H7 (cell line): ENCODE measurements around the gene PPP1R14B. TPM values are rescaled to one million over a fixed set of nuclear protein-coding genes. Genes with fewer than 3 reads are reported as not detected.
A peak's percentile ranks its signal among the peaks of the same experiment; 100 is the strongest.

Experiments
- DNase-seq: peaks from one replicate; pipeline ENCODE4 v3.0.0; 2012
- H3K27me3 ChIP-seq: 2 replicates; pipeline ENCODE4 v1.6.0; 2011; ENCODE audit warnings: mild to moderate bottlenecking, low read length; ENCODE audit not compliant: control insufficient read depth, insufficient read depth
- H3K36me3 ChIP-seq: replicated peaks from 2 replicates; pipeline ENCODE4 v1.5.1; 2011; ENCODE audit warnings: low read length; ENCODE audit not compliant: control insufficient read depth, insufficient read depth
- H3K4me3 ChIP-seq: 2 replicates; pipeline ENCODE4 v1.5.1; 2011; ENCODE audit warnings: low read depth, mild to moderate bottlenecking, control low read depth, low read length, moderate library complexity; ENCODE audit not compliant: insufficient read depth
- total RNA-seq: library from RNA; depleted of rRNA; stranded (reverse); fragments of >200 nt; shearing (Covaris generic); gene quantifications from 2 replicates; pipeline ENCODE4 v1.2.3, GENCODE V29; 2014; rRNA removed

The PPP1R14B gene, protein sequence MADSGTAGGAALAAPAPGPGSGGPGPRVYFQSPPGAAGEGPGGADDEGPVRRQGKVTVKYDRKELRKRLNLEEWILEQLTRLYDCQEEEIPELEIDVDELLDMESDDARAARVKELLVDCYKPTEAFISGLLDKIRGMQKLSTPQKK
- total RNA-seq: 461 and 540 TPM in 2 replicates

DNA sequence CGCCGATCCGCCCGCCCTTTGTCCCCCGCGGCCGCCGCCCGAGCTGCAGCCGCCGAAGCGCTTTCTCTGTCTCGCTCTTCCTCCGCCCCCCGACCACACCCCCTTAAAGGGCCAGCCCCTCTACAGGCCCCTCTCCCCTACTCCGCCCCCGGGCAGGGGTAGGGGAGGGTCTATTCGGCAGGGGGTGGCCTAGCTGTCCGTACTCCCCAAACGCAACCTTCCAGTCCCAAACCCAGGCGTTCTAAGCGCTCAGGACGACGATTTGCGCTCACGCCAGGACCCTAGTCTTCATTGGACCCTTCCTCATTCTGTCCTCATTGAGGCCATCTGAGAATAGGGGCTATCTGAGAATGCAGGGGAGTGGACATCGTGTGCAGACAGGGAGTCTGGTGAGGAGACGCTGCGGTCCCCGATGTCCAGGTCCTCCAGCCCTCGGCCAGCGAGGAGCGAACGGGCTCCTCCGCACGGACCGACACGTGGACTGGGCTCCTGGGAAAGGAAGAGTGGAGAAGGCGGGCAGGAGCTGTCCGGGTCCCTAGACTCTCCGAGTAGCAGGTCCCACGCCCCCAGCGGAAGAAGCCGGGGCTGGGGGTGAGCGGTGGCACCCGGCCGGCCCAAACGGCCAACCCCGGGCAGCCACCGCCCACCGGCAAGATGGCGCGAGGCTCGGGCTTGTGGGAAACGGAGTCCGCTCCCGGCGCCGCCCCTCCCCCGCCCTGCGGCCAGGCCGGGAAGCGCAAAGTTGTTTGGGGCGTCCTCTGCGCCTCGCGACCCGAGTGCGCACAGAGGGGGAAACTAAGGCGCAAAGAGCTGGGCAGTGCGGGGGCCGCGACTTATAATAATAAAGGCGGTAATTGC, at the start of gene PPP1R14B:
Gene PPP1R14B, minus strand, starts transcription at position 73 of the 858 bp plus-strand sequence. CDS start 270 bp downstream, outside the sequence.
- H3K4me3 ChIP-seq: peak within 1 kb of the TSS; percentile 95
- peaks cover 10% of the 10 kb centered on the region for H3K36me3 ChIP-seq

GRCh38 chr11:64296236-64296635, 49.5 kb upstream of the PPP1R14B start:
- Histone ChIP-seq H3K4me3 (no peak overlapping the region), H3K27me3 (peaks cover 96% of the 10 kb centered on the region), H3K36me3 (no peaks in the 10 kb centered on the region)
- no peak for DNase-seq

More for the DNA sequence above, at the start of gene PPP1R14B:
- peak; percentile 100 for DNase-seq
- no peaks in the 10 kb centered on the region for H3K27me3 ChIP-seq

GRCh38 chr11:64295760-64296159, 49.0 kb upstream of the PPP1R14B start:
- Histone ChIP-seq H3K36me3 (no peaks in the 10 kb centered on the region), H3K4me3 (no peak overlapping the region), H3K27me3 (peaks cover 99% of the 10 kb centered on the region)
- no peak for DNase-seq

DNA sequence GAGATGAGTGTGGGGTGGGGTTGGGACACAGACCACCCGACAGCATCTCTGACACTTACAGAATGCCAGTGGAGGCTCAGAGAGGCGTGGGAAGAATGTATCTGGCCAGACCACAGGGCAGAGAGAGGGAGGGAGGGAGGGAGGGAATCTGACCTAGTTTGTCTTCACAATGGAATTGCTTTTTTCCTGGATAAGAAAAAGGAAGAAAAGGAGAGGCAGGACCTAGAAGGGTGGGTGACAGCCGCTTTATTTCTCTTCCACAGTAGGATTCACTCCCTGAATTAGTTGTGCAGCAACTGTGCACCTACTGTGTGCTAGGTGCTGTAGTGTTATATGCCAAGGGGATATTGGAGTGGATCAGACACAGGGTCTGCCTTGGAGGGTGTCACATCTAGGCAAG, 48.0 kb upstream of the PPP1R14B start:
- DNase-seq: no peak
- Histone ChIP-seq H3K27me3 (peaks cover 99% of the 10 kb centered on the region), H3K36me3 (no peaks in the 10 kb centered on the region), H3K4me3 (no peak overlapping the region)

GRCh38 chr11:64292460-64293254, 45.9 kb upstream of the PPP1R14B start:
- peak overlapping the region; percentile 30; the same call in 1 of the 2 replicates for H3K4me3 ChIP-seq

DNA sequence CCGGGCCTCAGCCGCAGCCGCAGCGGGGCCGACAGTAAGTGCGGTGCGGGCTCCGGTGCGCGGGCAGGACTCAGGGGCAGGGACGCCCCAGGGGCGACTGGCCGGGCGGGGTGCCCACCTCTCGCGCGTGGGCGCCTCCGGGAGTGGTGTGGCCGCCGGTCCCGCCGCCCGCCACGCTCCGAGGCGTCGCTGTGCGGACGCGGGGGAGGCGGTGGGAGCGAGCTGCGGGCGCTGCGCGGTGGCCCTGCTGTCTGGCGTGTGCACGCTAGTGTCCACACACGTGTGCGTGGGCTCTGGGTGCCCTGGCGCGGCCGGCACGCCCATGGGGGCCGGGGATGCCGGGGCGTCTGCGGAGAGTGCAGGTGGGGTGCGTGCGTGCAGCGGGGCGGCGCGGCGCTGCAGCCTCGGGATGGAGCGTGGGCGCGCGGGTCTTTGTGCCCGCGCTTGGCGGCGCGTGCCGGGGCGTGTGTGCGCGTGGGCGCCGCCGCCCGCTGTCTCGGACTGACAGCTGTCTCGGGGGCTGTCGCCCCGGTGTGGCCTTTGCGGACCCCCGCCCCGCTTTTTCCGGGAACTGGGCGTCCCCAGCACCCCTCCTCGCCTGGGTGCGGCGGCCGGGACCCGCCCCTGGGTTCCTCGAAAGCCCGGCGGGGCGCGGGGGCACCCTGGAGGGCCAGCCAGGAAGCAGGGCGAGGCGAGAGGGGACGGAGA, 45.2 kb upstream of the PPP1R14B start:
- no peaks in the 10 kb centered on the region for H3K36me3 ChIP-seq
- DNase-seq: peak; percentile 66
- peak overlapping the region; percentile 30; the same call in 1 of the 2 replicates for H3K4me3 ChIP-seq
- peaks cover 74% of the 10 kb centered on the region for H3K27me3 ChIP-seq

More at GRCh38 chr11:64292460-64293254, 45.9 kb upstream of the PPP1R14B start:
- peaks cover 81% of the 10 kb centered on the region for H3K27me3 ChIP-seq
- no peaks in the 10 kb centered on the region for H3K36me3 ChIP-seq
- peak; percentile 83 for DNase-seq

DNA sequence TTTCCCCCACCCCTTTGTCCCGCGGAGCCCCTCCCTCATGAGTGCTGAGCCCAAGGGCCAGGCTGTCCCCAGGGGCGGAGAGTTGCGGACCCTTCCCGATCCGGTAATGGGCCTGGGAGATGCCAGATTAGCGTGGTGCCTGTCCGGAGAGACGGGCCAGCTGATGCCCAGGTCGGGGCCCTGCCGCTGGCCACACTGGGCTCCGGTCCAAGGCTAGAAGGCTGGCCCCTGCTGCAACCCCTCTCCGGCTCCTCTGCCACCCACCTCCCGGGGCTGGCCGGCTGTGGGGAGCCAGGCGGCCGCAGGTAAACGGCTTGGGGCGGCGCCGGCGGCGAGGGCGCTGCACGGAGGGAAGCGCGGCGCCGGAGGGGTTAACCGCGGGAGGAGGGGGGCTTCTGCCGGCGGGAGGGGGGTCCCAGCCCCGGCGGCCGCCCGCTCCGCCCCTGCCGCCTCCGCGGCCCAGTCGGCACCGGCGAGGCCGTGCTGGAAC, 44.6 kb upstream of the PPP1R14B start, which contains the start of gene KCNK4:
Gene KCNK4, plus strand, starts transcription at position 41 of the 490 bp plus-strand sequence. CDS start 1,717 bp downstream, outside the sequence.
- H3K27me3 ChIP-seq: peaks cover 68% of the 10 kb centered on the region
- peak within 1 kb of the TSS; percentile 30 for H3K4me3 ChIP-seq
- no peaks in the 10 kb centered on the region for H3K36me3 ChIP-seq
- DNase-seq: peak; percentile 86

DNA sequence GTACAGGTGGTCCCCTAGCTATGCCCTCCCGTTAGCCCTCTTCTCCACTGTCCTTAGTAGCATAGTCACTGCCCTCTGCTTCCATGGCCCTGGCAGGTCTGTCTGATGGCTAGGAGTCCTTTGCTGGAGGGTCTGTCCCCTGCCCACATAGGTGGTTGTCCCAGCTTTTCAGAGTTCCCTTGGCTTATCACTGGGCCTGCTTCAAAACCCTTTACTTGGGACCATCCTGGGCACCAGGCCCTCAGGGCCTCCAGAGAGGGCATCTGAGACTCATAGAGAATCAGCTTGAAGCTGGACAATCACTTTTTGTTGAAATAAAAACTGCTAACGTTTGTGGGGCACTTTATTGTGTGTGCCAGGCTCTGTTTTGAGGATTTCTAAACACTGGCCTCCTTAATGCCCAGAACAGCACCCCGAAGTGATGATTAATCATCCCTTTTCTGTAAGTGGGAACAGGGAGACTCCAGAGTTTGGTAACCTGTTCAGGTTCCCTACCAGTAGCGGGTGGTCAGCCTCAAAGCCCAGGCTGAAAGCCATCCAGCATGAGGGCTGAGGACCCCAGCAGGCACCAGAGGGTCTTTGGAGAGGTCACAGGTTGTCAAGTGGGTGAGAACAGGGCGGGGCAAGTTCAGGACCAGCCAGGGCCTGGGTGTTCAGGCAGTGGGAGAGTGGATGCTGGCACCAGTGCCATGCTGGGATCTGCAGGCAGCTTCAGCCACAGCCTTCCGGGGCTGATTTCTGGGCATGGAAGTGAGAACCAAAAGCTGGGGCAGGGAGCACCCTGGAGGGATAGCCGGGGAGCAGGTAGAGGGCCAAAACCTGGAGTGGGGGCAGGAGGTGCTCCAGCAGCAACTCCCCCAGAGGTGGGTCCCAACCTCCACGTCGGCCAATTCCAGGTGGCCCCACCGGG, 43.9 kb upstream of the PPP1R14B start:
- DNase-seq: no peak
- H3K4me3 ChIP-seq: peak overlapping the region; percentile 28; the same call in 1 of the 2 replicates
- no peaks in the 10 kb centered on the region for H3K36me3 ChIP-seq
- peaks cover 61% of the 10 kb centered on the region for H3K27me3 ChIP-seq

DNA sequence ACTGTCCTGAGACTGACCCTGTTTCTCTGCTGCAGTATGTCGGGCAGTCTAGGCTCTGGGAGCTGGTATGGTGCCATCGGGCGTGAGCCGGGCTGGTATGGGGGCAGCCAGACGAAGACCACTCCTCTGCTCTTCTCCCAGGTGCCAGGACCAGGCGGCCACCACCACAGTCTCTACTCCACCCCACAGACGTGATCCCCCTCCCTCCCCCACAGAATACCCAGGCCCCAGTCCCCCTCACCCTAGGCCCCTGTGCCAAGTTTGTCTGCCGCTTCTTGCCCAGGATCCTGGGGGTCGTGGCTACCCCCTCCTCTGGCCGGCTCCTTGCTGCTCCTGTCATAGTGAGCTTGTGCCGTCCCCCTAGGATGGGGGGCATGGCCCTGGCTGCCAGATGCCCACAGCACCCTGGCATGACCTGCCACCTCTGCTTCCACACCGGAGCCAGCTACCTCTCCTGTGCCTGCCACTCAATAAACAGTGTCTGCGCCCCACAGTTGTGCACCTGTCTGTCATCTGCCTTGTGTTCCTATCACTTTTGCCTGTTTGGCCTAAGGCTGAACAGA, 42.3 kb upstream of the PPP1R14B start:
- H3K36me3 ChIP-seq: no peaks in the 10 kb centered on the region
- no peak for DNase-seq
- no peak overlapping the region for H3K4me3 ChIP-seq
- H3K27me3 ChIP-seq: peaks cover 45% of the 10 kb centered on the region

GRCh38 chr11:64288353-64288750, 41.6 kb upstream of the PPP1R14B start:
- H3K27me3 ChIP-seq: peaks cover 38% of the 10 kb centered on the region
- no peak overlapping the region for H3K4me3 ChIP-seq
- H3K36me3 ChIP-seq: no peaks in the 10 kb centered on the region
- no peak for DNase-seq

- H3K4me3 ChIP-seq: no peak overlapping the region
- H3K36me3 ChIP-seq: no peaks in the 10 kb centered on the region
- H3K27me3 ChIP-seq: peaks cover 33% of the 10 kb centered on the region
- DNase-seq: no peak
Observed at GRCh38 chr11:64287676-64288352, 41.1 kb upstream of the PPP1R14B start.

DNA sequence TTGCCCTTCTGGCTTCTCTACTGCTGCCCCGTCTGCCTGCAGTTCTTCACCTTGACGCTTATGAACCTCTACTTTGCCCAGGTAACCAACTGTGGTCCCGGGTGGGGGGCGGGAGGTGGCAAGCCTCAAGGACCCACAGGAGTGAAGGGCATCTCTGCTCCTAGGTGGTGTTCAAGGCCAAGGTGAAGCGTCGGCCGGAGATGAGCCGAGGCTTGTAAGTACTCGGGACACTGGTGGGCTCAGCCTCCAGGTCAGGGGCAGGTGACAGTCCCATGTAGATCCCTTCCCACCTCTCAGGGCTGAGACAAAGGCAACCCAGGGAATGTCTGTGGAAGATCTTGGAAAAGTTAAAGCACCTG, 40.0 kb upstream of the PPP1R14B start:
- Histone ChIP-seq H3K36me3 (no peaks in the 10 kb centered on the region), H3K27me3 (peaks cover 22% of the 10 kb centered on the region), H3K4me3 (no peak overlapping the region)
- no peak for DNase-seq
